ENCODE data around the gene EIF4A2. TPM values are rescaled to one million over a fixed set of nuclear protein-coding genes. Genes with fewer than 3 reads are reported as not detected.

Gene EIF4A2
- total RNA-seq, 1 experiment from 2014 or later: 574 TPM

GRCh38 chr3:186806089-186807055, 23.0 kb downstream of the EIF4A2 start, which contains the start of gene RFC4 (continued):
- TF ChIP-seq ZNF219 (CRISPR knock-in tag; IDR thresholded peaks at IDR 0.05; ENCODE audit: borderline replicate concordance) (no peak), AR (CRISPR knock-in tag; IDR thresholded peaks at IDR 0.05) (no peak), NFATC4 (CRISPR knock-in tag; IDR thresholded peaks at IDR 0.05) (no peak), ATF3 (CRISPR knock-in tag; conservative IDR thresholded peaks at IDR 0.05) (no peak), ERG (CRISPR knock-in tag; IDR thresholded peaks at IDR 0.05) (no peak), ZNF425 (CRISPR knock-in tag; conservative IDR thresholded peaks at IDR 0.05) (no peak), IRF2 (CRISPR knock-in tag; IDR thresholded peaks at IDR 0.05; ENCODE audit: borderline replicate concordance, low read depth) (no peak), AFF4 (CRISPR knock-in tag; IDR thresholded peaks at IDR 0.05; ENCODE audit: borderline replicate concordance) (peak; percentile 79; the same call in 1 of the 2 replicates), PRDM15 (CRISPR knock-in tag; IDR thresholded peaks at IDR 0.05) (no peak), NFYB (CRISPR knock-in tag; conservative IDR thresholded peaks at IDR 0.05; ENCODE audit: low read depth) (no peak), ETV6 (CRISPR knock-in tag; IDR thresholded peaks at IDR 0.05) (peak; percentile 92), ELF4 (CRISPR knock-in tag; IDR thresholded peaks at IDR 0.05; ENCODE audit: low read depth) (no peak), SP1 (CRISPR knock-in tag; conservative IDR thresholded peaks at IDR 0.05) (peak; percentile 79; the same call in 1 of the 2 replicates), EMX1 (CRISPR knock-in tag; IDR thresholded peaks at IDR 0.05) (no peak), JAZF1 (CRISPR knock-in tag; IDR thresholded peaks at IDR 0.05) (no peak), PREB (CRISPR knock-in tag; IDR thresholded peaks at IDR 0.05; ENCODE audit: borderline replicate concordance) (peak; percentile 81; the same call in 1 of the 2 replicates), TP53 (CRISPR knock-in tag; IDR thresholded peaks at IDR 0.05) (0 out of 2 replicates have a peak, but pooled peaks have one; percentile 33), GTF2I (CRISPR knock-in tag; conservative IDR thresholded peaks at IDR 0.05) (no peak), FOXP1 (CRISPR knock-in tag; IDR thresholded peaks at IDR 0.05; ENCODE audit: borderline replicate concordance) (peak; percentile 81), ATF6 (CRISPR knock-in tag; IDR thresholded peaks at IDR 0.05) (no peak)
